Measurements from ENCODE around the gene FAM98B.

DNA sequence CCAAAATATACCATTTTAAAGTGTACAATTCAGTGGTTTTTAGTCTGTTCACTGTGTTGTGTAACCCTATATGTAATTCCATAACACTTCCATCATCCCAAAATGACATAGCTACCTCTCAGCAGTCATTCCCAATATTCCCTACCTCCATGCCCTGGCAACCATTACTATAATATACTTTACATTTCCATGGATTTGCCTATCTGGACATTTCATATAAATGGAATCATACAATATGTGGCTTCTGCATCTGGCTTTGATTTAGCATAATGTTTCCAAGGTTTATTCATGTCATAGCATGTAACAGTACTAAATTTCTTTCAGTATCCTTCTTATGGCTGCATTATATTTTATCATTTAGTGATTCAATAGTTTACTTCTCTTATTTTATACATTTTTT is 25.3 kb downstream of the FAM98B start:
- no peak for TF ChIP-seq POLR2A (IDR thresholded peaks at IDR 0.05)
- TF ChIP-seq, protein P1, sequence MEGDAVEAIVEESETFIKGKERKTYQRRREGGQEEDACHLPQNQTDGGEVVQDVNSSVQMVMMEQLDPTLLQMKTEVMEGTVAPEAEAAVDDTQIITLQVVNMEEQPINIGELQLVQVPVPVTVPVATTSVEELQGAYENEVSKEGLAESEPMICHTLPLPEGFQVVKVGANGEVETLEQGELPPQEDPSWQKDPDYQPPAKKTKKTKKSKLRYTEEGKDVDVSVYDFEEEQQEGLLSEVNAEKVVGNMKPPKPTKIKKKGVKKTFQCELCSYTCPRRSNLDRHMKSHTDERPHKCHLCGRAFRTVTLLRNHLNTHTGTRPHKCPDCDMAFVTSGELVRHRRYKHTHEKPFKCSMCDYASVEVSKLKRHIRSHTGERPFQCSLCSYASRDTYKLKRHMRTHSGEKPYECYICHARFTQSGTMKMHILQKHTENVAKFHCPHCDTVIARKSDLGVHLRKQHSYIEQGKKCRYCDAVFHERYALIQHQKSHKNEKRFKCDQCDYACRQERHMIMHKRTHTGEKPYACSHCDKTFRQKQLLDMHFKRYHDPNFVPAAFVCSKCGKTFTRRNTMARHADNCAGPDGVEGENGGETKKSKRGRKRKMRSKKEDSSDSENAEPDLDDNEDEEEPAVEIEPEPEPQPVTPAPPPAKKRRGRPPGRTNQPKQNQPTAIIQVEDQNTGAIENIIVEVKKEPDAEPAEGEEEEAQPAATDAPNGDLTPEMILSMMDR (IDR thresholded peaks at IDR 0.05), result no peak

All from body of pancreas (tissue), 4 donors.